Measurements from ENCODE around the gene ATP6V1F. TPM values are rescaled to one million over a fixed set of nuclear protein-coding genes. Genes with fewer than 3 reads are reported as not detected.

Gene ATP6V1F
- total RNA-seq, 2 experiments from 2014 or later: 130 to 138 TPM

GRCh38 chr7:128891110-128891941, 28.7 kb downstream of the ATP6V1F start:
- H3K4me1 Mint-ChIP-seq (ENCODE audit: low read depth): peaks cover 2% of the 10 kb centered on the region
- no peak overlapping the region for H3K27ac Mint-ChIP-seq
- no peak for DNase-seq
- no peaks in the 10 kb centered on the region for H3K36me3 Mint-ChIP-seq (ENCODE audit: low read depth)
- CTCF ChIA-PET: no interaction called here
- peak; percentile 12 for ATAC-seq
- no peak overlapping the region for H3K4me3 Mint-ChIP-seq
- H3K9me3 Mint-ChIP-seq (ENCODE audit: insufficient read depth): no peaks in the 10 kb centered on the region
- POLR2A ChIA-PET: no interaction called here
- peaks cover 11% of the 10 kb centered on the region for H3K27me3 Mint-ChIP-seq (ENCODE audit: low read depth)

- POLR2A ChIA-PET: no interaction called here
Observed at GRCh38 chr7:128891942-128892269, 29.2 kb downstream of the ATP6V1F start.

GRCh38 chr7:128892521-128893250, 30.0 kb downstream of the ATP6V1F start:
- H3K36me3 Mint-ChIP-seq (ENCODE audit: low read depth): no peaks in the 10 kb centered on the region
- H3K4me1 Mint-ChIP-seq (ENCODE audit: low read depth): peaks cover 2% of the 10 kb centered on the region
- CTCF ChIA-PET: no interaction called here
- DNase-seq: no peak
- H3K9me3 Mint-ChIP-seq (ENCODE audit: insufficient read depth): no peaks in the 10 kb centered on the region
- H3K27ac Mint-ChIP-seq: no peak overlapping the region
- peaks cover 11% of the 10 kb centered on the region for H3K27me3 Mint-ChIP-seq (ENCODE audit: low read depth)
- ATAC-seq: no peak
- no peak overlapping the region for H3K4me3 Mint-ChIP-seq
- POLR2A ChIA-PET: no interaction called here

More at GRCh38 chr7:128891942-128892269, 29.2 kb downstream of the ATP6V1F start:
- ATAC-seq (no peak), DNase-seq (no peak)
- CTCF ChIA-PET: no interaction called here
- H3K4me3 Mint-ChIP-seq: no peak overlapping the region
- H3K4me1 Mint-ChIP-seq (ENCODE audit: low read depth): peaks cover 2% of the 10 kb centered on the region
- peaks cover 11% of the 10 kb centered on the region for H3K27me3 Mint-ChIP-seq (ENCODE audit: low read depth)
- no peak overlapping the region for H3K27ac Mint-ChIP-seq
- no peaks in the 10 kb centered on the region for H3K9me3 Mint-ChIP-seq (ENCODE audit: insufficient read depth)
- H3K36me3 Mint-ChIP-seq (ENCODE audit: low read depth): no peaks in the 10 kb centered on the region

GRCh38 chr7:128893251-128894100, 30.8 kb downstream of the ATP6V1F start:
- no peak overlapping the region for H3K27ac Mint-ChIP-seq
- H3K4me3 Mint-ChIP-seq: no peak overlapping the region
- POLR2A ChIA-PET: no interaction called here
- CTCF ChIA-PET: no interaction called here
- no peak for ATAC-seq
- peaks cover 2% of the 10 kb centered on the region for H3K4me1 Mint-ChIP-seq (ENCODE audit: low read depth)
- DNase-seq: no peak
- H3K27me3 Mint-ChIP-seq (ENCODE audit: low read depth): peaks cover 11% of the 10 kb centered on the region
- H3K36me3 Mint-ChIP-seq (ENCODE audit: low read depth): no peaks in the 10 kb centered on the region
- H3K9me3 Mint-ChIP-seq (ENCODE audit: insufficient read depth): no peaks in the 10 kb centered on the region

GRCh38 chr7:128894101-128894440, 31.4 kb downstream of the ATP6V1F start:
- ChIA-PET POLR2A (no interaction called here), CTCF (no interaction called here)
- Mint-ChIP-seq H3K4me1 (ENCODE audit: low read depth) (peaks cover 2% of the 10 kb centered on the region), H3K27me3 (ENCODE audit: low read depth) (peaks cover 11% of the 10 kb centered on the region), H3K36me3 (ENCODE audit: low read depth) (no peaks in the 10 kb centered on the region), H3K9me3 (ENCODE audit: insufficient read depth) (no peaks in the 10 kb centered on the region), H3K27ac (no peak overlapping the region), H3K4me3 (no peak overlapping the region)
- no peak for DNase-seq
- no peak for ATAC-seq

- no peaks in the 10 kb centered on the region for H3K36me3 Mint-ChIP-seq (ENCODE audit: low read depth)
- H3K9me3 Mint-ChIP-seq (ENCODE audit: insufficient read depth): no peaks in the 10 kb centered on the region
- no peak overlapping the region for H3K4me3 Mint-ChIP-seq
- ChIA-PET CTCF (no interaction called here), POLR2A (no interaction called here)
- H3K4me1 Mint-ChIP-seq (ENCODE audit: low read depth): no peaks in the 10 kb centered on the region
- H3K27me3 Mint-ChIP-seq (ENCODE audit: low read depth): peaks cover 3% of the 10 kb centered on the region
- no peak overlapping the region for H3K27ac Mint-ChIP-seq
- ATAC-seq: no peak
- no peak for DNase-seq
Observed at GRCh38 chr7:128895320-128895719, 32.7 kb downstream of the ATP6V1F start.

GRCh38 chr7:128899392-128899791, 36.7 kb downstream of the ATP6V1F start:
- Mint-ChIP-seq H3K9me3 (ENCODE audit: insufficient read depth) (no peaks in the 10 kb centered on the region), H3K36me3 (ENCODE audit: low read depth) (no peaks in the 10 kb centered on the region), H3K4me1 (ENCODE audit: low read depth) (no peaks in the 10 kb centered on the region), H3K4me3 (no peak overlapping the region), H3K27ac (no peak overlapping the region), H3K27me3 (ENCODE audit: low read depth) (peaks cover 2% of the 10 kb centered on the region)
- ChIA-PET CTCF (interaction anchor here (2.0 kb wide), 1 partner anchor 192 kb away, joined by 10 read pairs; no protein-coding TSS in a partner anchor), POLR2A (no interaction called here)
- no peak for ATAC-seq
- no peak for DNase-seq

- Mint-ChIP-seq H3K4me1 (ENCODE audit: low read depth) (peaks cover 3% of the 10 kb centered on the region), H3K9me3 (ENCODE audit: insufficient read depth) (no peaks in the 10 kb centered on the region), H3K27ac (no peak overlapping the region), H3K36me3 (ENCODE audit: low read depth) (no peaks in the 10 kb centered on the region), H3K27me3 (ENCODE audit: low read depth) (peaks cover 2% of the 10 kb centered on the region), H3K4me3 (no peak overlapping the region)
- POLR2A ChIA-PET: no interaction called here
- no peak for ATAC-seq
- CTCF ChIA-PET: interaction anchor here (2.0 kb wide), 1 partner anchor 192 kb away, joined by 10 read pairs; no protein-coding TSS in a partner anchor
- no peak for DNase-seq
Observed at GRCh38 chr7:128900237-128900636, 37.6 kb downstream of the ATP6V1F start.

- Mint-ChIP-seq H3K9me3 (ENCODE audit: insufficient read depth) (no peaks in the 10 kb centered on the region), H3K4me1 (ENCODE audit: low read depth) (peaks cover 3% of the 10 kb centered on the region), H3K36me3 (ENCODE audit: low read depth) (no peaks in the 10 kb centered on the region), H3K27ac (no peak overlapping the region), H3K27me3 (ENCODE audit: low read depth) (peaks cover 6% of the 10 kb centered on the region), H3K4me3 (no peak overlapping the region)
- DNase-seq: no peak
- ATAC-seq: peak; percentile 13
- CTCF ChIA-PET: interaction anchor here (1.1 to 3.4 kb wide), 3 partner anchors 31 to 189 kb away, joined by 3 to 23 read pairs (median 6); no protein-coding TSS in a partner anchor
- POLR2A ChIA-PET: no interaction called here
Observed at GRCh38 chr7:128902761-128903585, 40.3 kb downstream of the ATP6V1F start.

- Mint-ChIP-seq H3K4me3 (no peak overlapping the region), H3K36me3 (ENCODE audit: low read depth) (no peaks in the 10 kb centered on the region), H3K27ac (no peak overlapping the region), H3K4me1 (ENCODE audit: low read depth) (peaks cover 3% of the 10 kb centered on the region), H3K27me3 (ENCODE audit: low read depth) (peaks cover 12% of the 10 kb centered on the region), H3K9me3 (ENCODE audit: insufficient read depth) (no peaks in the 10 kb centered on the region)
- ChIA-PET CTCF (interaction anchor here (1.1 to 3.4 kb wide), 3 partner anchors 30 to 188 kb away, joined by 3 to 23 read pairs (median 6); no protein-coding TSS in a partner anchor), POLR2A (no interaction called here)
- ATAC-seq: no peak
- no peak for DNase-seq
Observed at GRCh38 chr7:128903621-128904361, 41.1 kb downstream of the ATP6V1F start.

Data from activated CD8-positive, alpha-beta T cell treated with anti-CD3 and anti-CD28 coated beads, Interleukin-2, amount 10 ng/mL, durations not matched to agents 7 days and 5 days (primary cell).